Activated naive CD8-positive, alpha-beta T cell treated with anti-CD3 and anti-CD28 coated beads, Interleukin-2, amount 50 U/mL, for 24 hours (primary cell): ENCODE measurements around the gene LRRC17.

Experiments used
- ATAC-seq: fragments of 150-1000 bp; cut with Tn5 transposase; one replicate; pipeline ENCODE4 v1.10.0; 2021
- DNase-seq: peaks from one replicate; pipeline ENCODE4 v3.0.0; 2021
- H3K27ac Mint-ChIP-seq: one replicate; pipeline ENCODE4 v1.8.0; 2021; ENCODE audit warnings: mild to moderate bottlenecking, mixed read lengths
- H3K27me3 Mint-ChIP-seq: one replicate; pipeline ENCODE4 v1.8.0; 2021; ENCODE audit warnings: mixed read lengths
- H3K36me3 Mint-ChIP-seq: one replicate; pipeline ENCODE4 v1.8.0; 2021; ENCODE audit warnings: low read depth, mixed read lengths
- H3K4me1 Mint-ChIP-seq: one replicate; pipeline ENCODE4 v1.8.0; 2021; ENCODE audit warnings: mixed read lengths
- H3K4me3 Mint-ChIP-seq: one replicate; pipeline ENCODE4 v1.8.0; 2021; ENCODE audit warnings: mild to moderate bottlenecking, moderate library complexity, mixed read lengths
- H3K9me3 Mint-ChIP-seq: one replicate; pipeline ENCODE4 v1.8.0; 2021; ENCODE audit warnings: mixed read lengths

LRRC17 gene

DNA sequence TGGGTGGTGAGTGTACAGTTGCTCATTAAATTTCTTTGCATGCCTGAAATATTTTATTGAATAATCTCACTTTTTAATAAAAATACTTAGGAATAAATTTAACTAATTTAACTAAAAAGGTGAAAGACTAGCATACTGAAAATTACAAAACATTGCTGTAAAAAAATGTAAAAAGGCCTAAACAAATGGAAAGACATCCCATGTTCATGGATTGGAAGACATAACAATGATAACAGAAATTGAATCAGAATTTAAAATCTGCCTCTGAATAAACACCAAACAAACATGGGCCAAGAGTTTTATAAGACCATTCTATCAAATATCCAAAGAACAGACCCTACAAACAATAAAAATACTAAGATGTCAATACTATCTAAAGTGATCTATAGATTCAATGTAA, 66.9 kb downstream of the LRRC17 start:
- Mint-ChIP-seq H3K36me3 (no peaks in the 10 kb centered on the region), H3K27me3 (no peaks in the 10 kb centered on the region), H3K4me3 (no peak overlapping the region), H3K4me1 (no peaks in the 10 kb centered on the region), H3K27ac (no peak overlapping the region), H3K9me3 (no peaks in the 10 kb centered on the region)
- ATAC-seq (no peak), DNase-seq (no peak)

DNA sequence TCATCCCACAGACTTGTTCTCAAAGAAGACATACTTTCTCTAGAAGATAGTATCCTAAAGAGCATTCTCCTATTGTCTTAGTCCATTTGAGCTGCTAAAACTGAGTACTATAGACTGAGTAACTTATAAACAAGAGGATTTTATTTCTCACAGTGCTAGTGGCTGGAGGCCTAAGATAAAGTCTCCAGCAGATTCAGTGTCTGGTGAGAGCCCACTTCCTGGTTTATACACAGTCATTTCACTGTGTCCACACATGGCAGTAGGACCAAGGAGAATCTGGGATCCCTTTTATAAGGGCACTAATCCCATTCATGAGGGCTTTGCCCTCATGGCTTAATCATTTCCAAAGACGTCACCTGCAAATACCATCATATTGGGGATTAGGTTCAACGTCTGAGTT, 68.7 kb downstream of the LRRC17 start:
- H3K27ac Mint-ChIP-seq, result no peak overlapping the region

DNA sequence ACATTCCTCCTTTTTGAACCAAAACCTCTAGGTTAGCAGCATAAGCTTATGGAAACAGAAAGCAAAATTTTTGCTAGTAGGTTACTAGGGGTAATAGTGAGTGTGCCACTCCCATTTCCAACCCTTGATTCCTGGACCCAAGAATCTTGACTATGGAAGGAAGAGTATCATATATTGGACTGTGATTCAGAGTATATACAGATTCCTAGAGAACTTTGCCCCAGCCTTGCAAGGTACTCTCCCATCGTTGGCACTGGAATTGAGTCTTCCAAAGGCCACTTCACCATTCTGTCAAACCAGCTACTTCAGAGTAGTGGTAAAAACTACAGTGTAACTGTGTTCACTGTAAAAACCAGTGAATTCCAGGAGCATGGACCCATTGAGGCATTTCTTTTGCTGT, 69.4 kb downstream of the LRRC17 start:
- Mint-ChIP-seq H3K27me3 (no peaks in the 10 kb centered on the region), H3K4me3 (no peak overlapping the region), H3K9me3 (no peaks in the 10 kb centered on the region), H3K27ac (no peak overlapping the region), H3K4me1 (no peaks in the 10 kb centered on the region), H3K36me3 (no peaks in the 10 kb centered on the region)
- DNase-seq, result no peak
- ATAC-seq, result no peak

More for the DNA sequence above, 68.7 kb downstream of the LRRC17 start:
- H3K4me1 Mint-ChIP-seq, result no peaks in the 10 kb centered on the region
- H3K27me3 Mint-ChIP-seq, result no peaks in the 10 kb centered on the region
- no peak for ATAC-seq
- no peaks in the 10 kb centered on the region for H3K9me3 Mint-ChIP-seq
- H3K36me3 Mint-ChIP-seq, result no peaks in the 10 kb centered on the region
- no peak for DNase-seq
- H3K4me3 Mint-ChIP-seq, result no peak overlapping the region

- no peaks in the 10 kb centered on the region for H3K4me1 Mint-ChIP-seq
These were observed 70.8 kb downstream of the LRRC17 start for GRCh38 chr7:102983602-102984001.

GRCh38 chr7:102985176-102985783, 72.5 kb downstream of the LRRC17 start:
- Mint-ChIP-seq H3K4me1 (peaks cover 3% of the 10 kb centered on the region), H3K9me3 (no peaks in the 10 kb centered on the region), H3K4me3 (no peak overlapping the region), H3K27ac (no peak overlapping the region), H3K36me3 (no peaks in the 10 kb centered on the region), H3K27me3 (no peaks in the 10 kb centered on the region)
- DNase-seq, result no peak
- no peak for ATAC-seq

More at GRCh38 chr7:102983602-102984001, 70.8 kb downstream of the LRRC17 start:
- no peak for DNase-seq
- Mint-ChIP-seq H3K27me3 (no peaks in the 10 kb centered on the region), H3K9me3 (no peaks in the 10 kb centered on the region), H3K4me3 (no peak overlapping the region), H3K36me3 (no peaks in the 10 kb centered on the region), H3K27ac (no peak overlapping the region)
- no peak for ATAC-seq

- H3K9me3 Mint-ChIP-seq, result no peaks in the 10 kb centered on the region
These were observed 75.3 kb downstream of the LRRC17 start for GRCh38 chr7:102988088-102988487.

GRCh38 chr7:102988631-102989560, 76.1 kb downstream of the LRRC17 start:
- H3K9me3 Mint-ChIP-seq, result no peaks in the 10 kb centered on the region
- no peak overlapping the region for H3K27ac Mint-ChIP-seq
- H3K4me1 Mint-ChIP-seq, result peaks cover 9% of the 10 kb centered on the region
- DNase-seq (no peak), ATAC-seq (no peak)
- no peak overlapping the region for H3K4me3 Mint-ChIP-seq
- H3K27me3 Mint-ChIP-seq, result no peaks in the 10 kb centered on the region
- H3K36me3 Mint-ChIP-seq, result no peaks in the 10 kb centered on the region

More at GRCh38 chr7:102988088-102988487, 75.3 kb downstream of the LRRC17 start:
- no peaks in the 10 kb centered on the region for H3K36me3 Mint-ChIP-seq
- H3K27me3 Mint-ChIP-seq, result no peaks in the 10 kb centered on the region
- H3K4me3 Mint-ChIP-seq, result no peak overlapping the region
- ATAC-seq, result no peak
- no peak overlapping the region for H3K27ac Mint-ChIP-seq
- DNase-seq, result no peak
- H3K4me1 Mint-ChIP-seq, result peaks cover 7% of the 10 kb centered on the region

GRCh38 chr7:102990642-102991041, 77.8 kb downstream of the LRRC17 start:
- Mint-ChIP-seq H3K27me3 (no peaks in the 10 kb centered on the region), H3K36me3 (no peaks in the 10 kb centered on the region), H3K9me3 (no peaks in the 10 kb centered on the region), H3K4me1 (peaks cover 9% of the 10 kb centered on the region), H3K27ac (no peak overlapping the region), H3K4me3 (no peak overlapping the region)
- DNase-seq (no peak), ATAC-seq (no peak)

GRCh38 chr7:102991077-102991539, 78.3 kb downstream of the LRRC17 start:
- no peak for ATAC-seq
- H3K4me3 Mint-ChIP-seq, result no peak overlapping the region
- H3K4me1 Mint-ChIP-seq, result peaks cover 9% of the 10 kb centered on the region

DNA sequence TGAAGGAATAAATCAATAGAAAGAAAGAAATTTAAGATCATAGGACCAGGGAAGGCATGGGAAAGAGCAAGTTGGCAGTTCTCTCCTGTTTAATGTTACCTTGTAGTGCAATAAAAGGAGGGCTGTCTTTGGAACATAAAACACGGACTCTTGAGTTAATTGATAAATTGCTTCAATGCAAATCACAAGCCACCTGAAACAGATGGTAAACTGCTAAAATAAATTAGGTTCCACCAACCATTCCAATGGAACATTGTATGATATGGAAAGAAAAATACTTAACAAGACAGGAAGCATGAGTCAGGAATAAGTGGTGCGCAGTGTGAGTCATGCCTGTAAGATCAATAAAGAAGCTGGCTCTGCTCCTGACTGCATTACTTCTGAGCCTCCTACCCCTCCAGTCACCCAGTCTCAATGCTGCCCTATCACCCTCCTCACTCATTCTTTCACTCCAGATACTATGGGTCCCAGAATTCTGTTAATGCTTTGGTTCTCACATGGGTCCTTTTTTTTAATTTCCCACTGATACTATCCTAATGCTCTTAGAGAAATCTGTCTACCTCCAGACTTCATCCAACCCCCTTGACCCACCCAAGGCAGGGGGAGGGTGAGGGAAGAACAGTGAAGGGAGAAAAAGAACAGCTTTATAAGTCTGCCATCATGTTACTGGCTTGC, 78.9 kb downstream of the LRRC17 start:
- peak; percentile 89 for ATAC-seq
- H3K36me3 Mint-ChIP-seq, result no peaks in the 10 kb centered on the region
- H3K27me3 Mint-ChIP-seq, result no peaks in the 10 kb centered on the region
- DNase-seq, result no peak
- H3K4me3 Mint-ChIP-seq, result no peak overlapping the region
- no peaks in the 10 kb centered on the region for H3K9me3 Mint-ChIP-seq
- no peak overlapping the region for H3K27ac Mint-ChIP-seq
- H3K4me1 Mint-ChIP-seq, result peaks cover 9% of the 10 kb centered on the region

More at GRCh38 chr7:102991077-102991539, 78.3 kb downstream of the LRRC17 start:
- DNase-seq, result no peak
- no peaks in the 10 kb centered on the region for H3K27me3 Mint-ChIP-seq
- no peaks in the 10 kb centered on the region for H3K9me3 Mint-ChIP-seq
- no peak overlapping the region for H3K27ac Mint-ChIP-seq
- H3K36me3 Mint-ChIP-seq, result no peaks in the 10 kb centered on the region

- no peak for ATAC-seq
- Mint-ChIP-seq H3K4me1 (peaks cover 9% of the 10 kb centered on the region), H3K27me3 (no peaks in the 10 kb centered on the region), H3K9me3 (no peaks in the 10 kb centered on the region), H3K36me3 (no peaks in the 10 kb centered on the region), H3K27ac (no peak overlapping the region), H3K4me3 (no peak overlapping the region)
- DNase-seq, result no peak
These were observed 79.7 kb downstream of the LRRC17 start for GRCh38 chr7:102992509-102992937.

DNA sequence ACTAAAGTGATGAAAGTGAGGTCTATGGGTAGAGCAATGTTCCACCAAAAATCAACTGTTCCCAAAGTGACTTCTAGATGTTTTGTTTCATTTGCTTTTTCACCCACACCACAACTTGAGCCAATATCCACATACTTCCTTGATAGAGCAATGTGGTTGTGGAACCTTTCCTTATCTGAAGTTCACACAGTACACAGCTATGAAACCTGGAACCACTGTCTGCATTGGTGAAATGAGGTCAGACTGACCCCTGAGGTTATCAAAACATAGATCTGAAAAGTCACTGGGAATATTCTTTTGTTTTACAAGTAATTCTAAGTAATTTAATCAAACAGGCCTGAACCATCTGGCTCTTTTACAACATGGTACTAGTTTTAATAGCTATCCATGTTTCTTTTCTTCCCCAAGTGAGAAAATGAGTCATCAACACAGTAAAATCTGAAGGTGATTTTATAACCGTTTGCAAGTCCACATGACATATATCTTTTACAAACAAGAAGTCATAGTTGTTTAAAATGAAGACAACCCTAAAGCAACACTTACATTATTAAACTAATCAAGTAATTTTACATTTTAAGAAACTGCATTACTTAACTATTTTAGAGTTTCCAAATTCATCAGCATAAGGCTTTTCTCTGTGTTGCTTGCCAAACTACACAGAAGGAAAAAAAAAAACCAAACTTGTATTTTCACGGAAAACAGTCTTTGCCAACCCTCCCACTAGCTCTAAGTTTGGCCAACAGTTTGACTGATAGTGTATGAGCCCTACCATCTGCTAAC, 80.3 kb downstream of the LRRC17 start:
- ATAC-seq (no peak), DNase-seq (no peak)
- Mint-ChIP-seq H3K4me1 (peaks cover 9% of the 10 kb centered on the region), H3K4me3 (no peak overlapping the region), H3K27ac (no peak overlapping the region), H3K36me3 (no peaks in the 10 kb centered on the region), H3K27me3 (no peaks in the 10 kb centered on the region), H3K9me3 (no peaks in the 10 kb centered on the region)

DNA sequence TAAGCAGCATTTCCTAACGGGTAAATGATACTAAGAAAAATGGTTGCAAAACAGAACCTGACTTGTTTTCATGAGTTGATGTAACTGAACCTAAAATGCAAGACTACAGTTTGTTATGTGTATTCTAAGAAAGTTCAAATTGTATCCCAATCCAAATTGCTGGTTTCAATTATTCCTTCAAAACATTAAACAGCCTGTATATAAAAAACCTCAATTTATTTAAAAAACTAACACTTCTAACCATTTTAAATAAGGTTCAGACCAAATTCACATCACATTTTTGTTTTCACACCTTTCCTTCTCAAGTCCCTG, 80.9 kb downstream of the LRRC17 start:
- no peaks in the 10 kb centered on the region for H3K27me3 Mint-ChIP-seq
- no peaks in the 10 kb centered on the region for H3K9me3 Mint-ChIP-seq
- ATAC-seq (no peak), DNase-seq (no peak)
- H3K27ac Mint-ChIP-seq, result no peak overlapping the region
- no peak overlapping the region for H3K4me3 Mint-ChIP-seq
- H3K36me3 Mint-ChIP-seq, result no peaks in the 10 kb centered on the region
- H3K4me1 Mint-ChIP-seq, result peaks cover 9% of the 10 kb centered on the region

DNA sequence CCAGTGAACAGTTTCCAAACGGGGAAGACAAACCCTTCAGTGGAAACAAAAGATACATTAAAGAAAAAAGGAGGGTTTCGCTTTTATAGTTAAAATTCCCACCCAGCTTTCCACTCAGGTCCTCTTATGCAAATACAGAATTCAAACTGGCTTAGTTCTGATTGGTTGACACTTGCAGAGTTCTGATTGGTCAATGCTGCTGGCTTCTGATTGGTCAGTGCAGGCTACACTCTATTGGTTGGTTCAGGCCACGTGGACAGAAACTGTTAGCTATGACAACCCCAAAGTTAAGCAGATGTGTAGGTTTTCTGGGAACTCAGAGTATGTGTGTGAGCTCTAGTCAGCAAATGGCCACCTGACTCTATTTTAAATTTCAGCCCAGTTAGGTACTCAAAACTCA, 81.8 kb downstream of the LRRC17 start:
- Mint-ChIP-seq H3K4me3 (no peak overlapping the region), H3K9me3 (peaks cover 2% of the 10 kb centered on the region), H3K27ac (no peak overlapping the region), H3K27me3 (no peaks in the 10 kb centered on the region), H3K4me1 (peaks cover 6% of the 10 kb centered on the region), H3K36me3 (no peaks in the 10 kb centered on the region)
- no peak for ATAC-seq
- DNase-seq, result no peak
